GM12878 (cell line): ENCODE data around the gene SRPX2. TPM values are rescaled to one million over a fixed set of nuclear protein-coding genes. Genes with fewer than 3 reads are reported as not detected.

ENCODE experiments used
- ATAC-seq: fragments of 200-7000 bp; cut with Tn5 transposase; 3 replicates; pipeline ENCODE4 v1.9.1; 2020; ENCODE audit warnings: mild to moderate bottlenecking, moderate library complexity
- BruUV-seq: library from RNA; stranded (reverse); fragments of 400-500 nt; replicated peaks from 2 replicates; lab custom pipeline; 2021; lab: Mats Ljungman, UMichigan
- CTCF ChIA-PET: fragments of 300-600 bp; sonication (Branson Sonifier 250); formaldehyde crosslinking; extraction: SDS; loops from one replicate; lab custom pipeline; 2021; ENCODE audit warnings: inconsistent platforms; lab: Yijun Ruan, JAX
- POLR2A ChIA-PET: fragments of 350-600 bp; formaldehyde crosslinking; extraction: SDS; loops from one replicate; lab custom pipeline; 2021; ENCODE audit warnings: inconsistent platforms; lab: Charles Lee
- RAD21 ChIA-PET: fragments of 300-600 bp; sonication (Branson Sonifier 250); formaldehyde crosslinking; loops from one replicate; lab custom pipeline; 2023; ENCODE audit warnings: antibody characterized with exemption; ENCODE audit not compliant: unreplicated experiment; lab: Charles Lee
- SMC1A ChIA-PET: fragments of 300-600 bp; sonication (Branson Sonifier 250); formaldehyde crosslinking; loops from one replicate; lab custom pipeline; 2023; ENCODE audit not compliant: unreplicated experiment, uncharacterized antibody; lab: Charles Lee
- DNase-seq: peaks from one replicate; pipeline ENCODE4 v3.0.0-alpha.2; 2011; ENCODE audit warnings: low read depth, low spot score
- FAIRE-seq: peaks from 3 replicates; lab custom pipeline; 2011; peaks lifted over from hg19 to GRCh38; lab: Jason Lieb, UNC
- H2AFZ ChIP-seq: 2 replicates; pipeline ENCODE4 v1.6.0; 2011; ENCODE audit warnings: low read depth, low read length, control low read depth; ENCODE audit not compliant: control insufficient read depth
- H3K27ac ChIP-seq: 2 replicates; pipeline ENCODE4 v1.5.1; 2011; ENCODE audit warnings: control low read depth; ENCODE audit not compliant: control insufficient read depth, insufficient read depth
- H3K27me3 ChIP-seq, 2 experiments: replicated peaks in 1 of 2; 2 replicates each; pipeline versions ENCODE4 v1.6.0 to v1.6.1; 2011; ENCODE audit warnings: low read length in 1 of 2; ENCODE audit not compliant: control insufficient read depth in 2 of 2, insufficient read depth in 2 of 2
- H3K36me3 ChIP-seq, 2 experiments: 2 replicates each; pipeline ENCODE4 v1.5.1; 2011; ENCODE audit warnings: low read length in 1 of 2; ENCODE audit not compliant: control insufficient read depth in 2 of 2, insufficient read depth in 2 of 2
- H3K4me1 ChIP-seq: 2 replicates; pipeline ENCODE4 v1.6.1; 2011; ENCODE audit warnings: mild to moderate bottlenecking, low read length, moderate library complexity, mixed read lengths; ENCODE audit not compliant: control insufficient read depth, insufficient read depth
- H3K4me2 ChIP-seq: 2 replicates; pipeline ENCODE4 v1.6.0; 2011; ENCODE audit warnings: control low read depth; ENCODE audit not compliant: control insufficient read depth, insufficient read depth
- H3K4me3 ChIP-seq: fragments of 200-600 bp; sonication (generic); 2 replicates; pipeline ENCODE4 v1.5.1; 2016
- H3K79me2 ChIP-seq: 2 replicates; pipeline ENCODE4 v1.6.0; 2011; ENCODE audit warnings: low read length; ENCODE audit not compliant: control insufficient read depth, insufficient read depth
- H3K9ac ChIP-seq: 2 replicates; pipeline ENCODE4 v1.8.0; 2011; ENCODE audit warnings: low read length, control low read depth, mixed read lengths; ENCODE audit not compliant: control insufficient read depth, insufficient read depth
- H3K9me3 ChIP-seq: replicated peaks from 3 replicates; pipeline ENCODE4 v1.5.1; 2011; ENCODE audit warnings: mild to moderate bottlenecking, low read length; ENCODE audit not compliant: control insufficient read depth, insufficient read depth
- H4K20me1 ChIP-seq: 2 replicates; pipeline ENCODE4 v1.6.0; 2011; ENCODE audit not compliant: control insufficient read depth, insufficient read depth
- EP300 ChIP-seq, 2 experiments: fragments of 150-350 bp in 1 of 2; IDR thresholded peaks; 2 replicates each; pipeline ENCODE4 v1.6.1; 2011 to 2012; ENCODE audit warnings: low read depth in 2 of 2, low read length in 2 of 2, borderline replicate concordance in 1 of 2, improper control_type of control experiment in 1 of 2, inconsistent platforms in 1 of 2; ENCODE audit not compliant: control insufficient read depth in 1 of 2
- ESRRA ChIP-seq: IDR thresholded peaks from 2 replicates; pipeline ENCODE4 v1.6.1; 2012; ENCODE audit warnings: mild to moderate bottlenecking, low read length, improper control_type of control experiment
- FOXM1 ChIP-seq: IDR thresholded peaks from 2 replicates; pipeline ENCODE4 v1.6.1; 2012; ENCODE audit warnings: low read depth, mild to moderate bottlenecking, inconsistent platforms, low read length, moderate library complexity
- IKZF1 ChIP-seq: fragments of 450-650 bp; conservative IDR thresholded peaks from 2 replicates; pipeline ENCODE4 v1.6.1; 2017; ENCODE audit warnings: antibody characterized with exemption, mild to moderate bottlenecking
- IRF4 ChIP-seq: IDR thresholded peaks from 2 replicates; pipeline ENCODE4 v1.6.1; 2011; ENCODE audit warnings: low read depth, low read length
- KAT2A ChIP-seq: conservative IDR thresholded peaks from 2 replicates; pipeline ENCODE4 v1.6.1; 2011; ENCODE audit warnings: low read depth, low read length; ENCODE audit not compliant: control insufficient read depth
- MEF2B ChIP-seq: fragments of 450-650 bp; IDR thresholded peaks from 2 replicates; pipeline ENCODE4 v1.6.1; 2018; ENCODE audit warnings: mild to moderate bottlenecking, moderate library complexity; ENCODE audit not compliant: partially characterized antibody, poor library complexity, severe bottlenecking
- NFYB ChIP-seq: IDR thresholded peaks from 2 replicates; pipeline ENCODE4 v1.6.1; 2011; ENCODE audit warnings: low read depth, mild to moderate bottlenecking, low read length, improper control_type of control experiment, moderate library complexity; ENCODE audit not compliant: insufficient read depth
- POU2F2 ChIP-seq: IDR thresholded peaks from 3 replicates; pipeline ENCODE4 v1.6.1; 2011; ENCODE audit warnings: low read depth, mild to moderate bottlenecking, low read length, borderline replicate concordance
- SMAD5 ChIP-seq: IDR thresholded peaks from 2 replicates; pipeline ENCODE4 v1.6.1; 2016; ENCODE audit warnings: antibody characterized with exemption, low read depth
- SP1 ChIP-seq: IDR thresholded peaks from one replicate; pipeline ENCODE4 v1.6.1; 2011; ENCODE audit warnings: low read depth, low read length
- ZNF687 ChIP-seq: fragments of 450-650 bp; IDR thresholded peaks from 2 replicates; pipeline ENCODE4 v1.6.1; 2017; ENCODE audit warnings: mild to moderate bottlenecking, moderate library complexity
- in situ Hi-C: fragments of 300-500 bp; cut with MboI; formaldehyde crosslinking; loops from 9 replicates; pipeline ENCODE4 v1.14.3; 2018; ENCODE audit warnings: mixed read lengths
- intact Hi-C: fragments of 100-400 bp; cut with micrococcal nuclease; formaldehyde crosslinking; loops from one replicate; pipeline ENCODE4 v1.14.2; 2022; ENCODE audit not compliant: unreplicated experiment
- polyA plus RNA-seq, 11 experiments: library from polyadenylated mRNA; depleted of rRNA in 4 of 11; unstranded in 6 of 11; stranded (reverse) in 5 of 11; fragments of >200 nt; fragmentation: Nextera tagmentation in 4 of 11; fragmentation: Illumina TruSeq in 1 of 11; extraction: Ambion mirVana in 4 of 11; extraction: Trizol in 1 of 11; gene quantifications; 1 replicate in 1 of 11; 2 replicates in 10 of 11; pipeline versions ENCODE4 v1.2.1 to v1.2.3, GENCODE V29; 2011 to 2016; ENCODE audit warnings: inconsistent platforms in 2 of 11, missing spikeins in 2 of 11, low read depth in 1 of 11
- total RNA-seq, 4 experiments: library from RNA; depleted of rRNA in 3 of 4; stranded (reverse); fragments of >200 nt in 3 of 4; fragmentation: Illumina TruSeq in 1 of 4; extraction: Trizol in 1 of 4; gene quantifications; 2 replicates each; pipeline versions ENCODE4 v1.2.1 to v1.2.3, GENCODE V29; 2013 to 2021
- TF ChIP-seq, protein P1 (sequence below): fragments of 150-350 bp; IDR thresholded peaks from 2 replicates; pipeline ENCODE4 v1.6.1; 2014; ENCODE audit warnings: mild to moderate bottlenecking, low read depth, low read length
- TF ChIP-seq, protein P2 (sequence below): fragments of 150-350 bp; IDR thresholded peaks from 2 replicates; pipeline ENCODE4 v1.6.1; 2016; ENCODE audit warnings: low read depth, low read length
- TF ChIP-seq, protein P3 (sequence below): fragments of 450-650 bp; IDR thresholded peaks from 2 replicates; pipeline ENCODE4 v1.6.1; 2016; ENCODE audit warnings: mild to moderate bottlenecking

Gene SRPX2
- total and polyA plus RNA-seq, 10 of the 15 experiments (the other 5 are each of a cell fraction or from before 2014, with no cell fraction given) = not detected

- RAD21 ChIA-PET = no interaction called here
- TF ChIP-seq KAT2A = no peak
- no peak for TF ChIP-seq SMAD5
- no peak for TF ChIP-seq SP1
- TF ChIP-seq EP300 (IDR thresholded peaks at IDR 0.05; ENCODE audit: borderline replicate concordance in 1 of 2, control insufficient read depth in 1 of 2, low read depth in 2 of 2, low read length in 2 of 2) = no peak
- TF ChIP-seq, protein P1, sequence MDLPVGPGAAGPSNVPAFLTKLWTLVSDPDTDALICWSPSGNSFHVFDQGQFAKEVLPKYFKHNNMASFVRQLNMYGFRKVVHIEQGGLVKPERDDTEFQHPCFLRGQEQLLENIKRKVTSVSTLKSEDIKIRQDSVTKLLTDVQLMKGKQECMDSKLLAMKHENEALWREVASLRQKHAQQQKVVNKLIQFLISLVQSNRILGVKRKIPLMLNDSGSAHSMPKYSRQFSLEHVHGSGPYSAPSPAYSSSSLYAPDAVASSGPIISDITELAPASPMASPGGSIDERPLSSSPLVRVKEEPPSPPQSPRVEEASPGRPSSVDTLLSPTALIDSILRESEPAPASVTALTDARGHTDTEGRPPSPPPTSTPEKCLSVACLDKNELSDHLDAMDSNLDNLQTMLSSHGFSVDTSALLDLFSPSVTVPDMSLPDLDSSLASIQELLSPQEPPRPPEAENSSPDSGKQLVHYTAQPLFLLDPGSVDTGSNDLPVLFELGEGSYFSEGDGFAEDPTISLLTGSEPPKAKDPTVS = no peak
- no peak for TF ChIP-seq FOXM1
- no peak for TF ChIP-seq MEF2B
- TF ChIP-seq, protein P2, sequence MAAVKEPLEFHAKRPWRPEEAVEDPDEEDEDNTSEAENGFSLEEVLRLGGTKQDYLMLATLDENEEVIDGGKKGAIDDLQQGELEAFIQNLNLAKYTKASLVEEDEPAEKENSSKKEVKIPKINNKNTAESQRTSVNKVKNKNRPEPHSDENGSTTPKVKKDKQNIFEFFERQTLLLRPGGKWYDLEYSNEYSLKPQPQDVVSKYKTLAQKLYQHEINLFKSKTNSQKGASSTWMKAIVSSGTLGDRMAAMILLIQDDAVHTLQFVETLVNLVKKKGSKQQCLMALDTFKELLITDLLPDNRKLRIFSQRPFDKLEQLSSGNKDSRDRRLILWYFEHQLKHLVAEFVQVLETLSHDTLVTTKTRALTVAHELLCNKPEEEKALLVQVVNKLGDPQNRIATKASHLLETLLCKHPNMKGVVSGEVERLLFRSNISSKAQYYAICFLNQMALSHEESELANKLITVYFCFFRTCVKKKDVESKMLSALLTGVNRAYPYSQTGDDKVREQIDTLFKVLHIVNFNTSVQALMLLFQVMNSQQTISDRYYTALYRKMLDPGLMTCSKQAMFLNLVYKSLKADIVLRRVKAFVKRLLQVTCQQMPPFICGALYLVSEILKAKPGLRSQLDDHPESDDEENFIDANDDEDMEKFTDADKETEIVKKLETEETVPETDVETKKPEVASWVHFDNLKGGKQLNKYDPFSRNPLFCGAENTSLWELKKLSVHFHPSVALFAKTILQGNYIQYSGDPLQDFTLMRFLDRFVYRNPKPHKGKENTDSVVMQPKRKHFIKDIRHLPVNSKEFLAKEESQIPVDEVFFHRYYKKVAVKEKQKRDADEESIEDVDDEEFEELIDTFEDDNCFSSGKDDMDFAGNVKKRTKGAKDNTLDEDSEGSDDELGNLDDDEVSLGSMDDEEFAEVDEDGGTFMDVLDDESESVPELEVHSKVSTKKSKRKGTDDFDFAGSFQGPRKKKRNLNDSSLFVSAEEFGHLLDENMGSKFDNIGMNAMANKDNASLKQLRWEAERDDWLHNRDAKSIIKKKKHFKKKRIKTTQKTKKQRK = no peak
- TF ChIP-seq POU2F2 = no peak
- TF ChIP-seq, protein P3, sequence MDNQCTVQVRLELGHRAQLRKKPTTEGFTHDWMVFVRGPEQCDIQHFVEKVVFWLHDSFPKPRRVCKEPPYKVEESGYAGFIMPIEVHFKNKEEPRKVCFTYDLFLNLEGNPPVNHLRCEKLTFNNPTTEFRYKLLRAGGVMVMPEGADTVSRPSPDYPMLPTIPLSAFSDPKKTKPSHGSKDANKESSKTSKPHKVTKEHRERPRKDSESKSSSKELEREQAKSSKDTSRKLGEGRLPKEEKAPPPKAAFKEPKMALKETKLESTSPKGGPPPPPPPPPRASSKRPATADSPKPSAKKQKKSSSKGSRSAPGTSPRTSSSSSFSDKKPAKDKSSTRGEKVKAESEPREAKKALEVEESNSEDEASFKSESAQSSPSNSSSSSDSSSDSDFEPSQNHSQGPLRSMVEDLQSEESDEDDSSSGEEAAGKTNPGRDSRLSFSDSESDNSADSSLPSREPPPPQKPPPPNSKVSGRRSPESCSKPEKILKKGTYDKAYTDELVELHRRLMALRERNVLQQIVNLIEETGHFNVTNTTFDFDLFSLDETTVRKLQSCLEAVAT = no peak
- no peak for TF ChIP-seq ZNF687
- no peak for TF ChIP-seq IRF4
- TF ChIP-seq ESRRA = no peak
- no peak for TF ChIP-seq NFYB
- TF ChIP-seq IKZF1 = no peak
Measured at GRCh38 chrX:100698551-100698950, 54.6 kb downstream of the SRPX2 start.

More at GRCh38 chrX:100698551-100698950, 54.6 kb downstream of the SRPX2 start:
- H3K79me2 ChIP-seq = no peaks in the 10 kb centered on the region
- H3K27ac ChIP-seq = no peak overlapping the region
- POLR2A ChIA-PET = no interaction called here
- intact Hi-C loops = no loop called here
- H2AFZ ChIP-seq = no peak overlapping the region
- CTCF ChIA-PET = interaction anchor here (1.6 kb wide), 1 partner anchor 10 kb away, joined by 4 read pairs; no protein-coding TSS in a partner anchor
- SMC1A ChIA-PET = no interaction called here
- H3K27me3 ChIP-seq = peaks cover 0 to 1% of the 10 kb centered on the region in 2 experiments; a peak in 2 of 4 replicates
- in situ Hi-C loops = no loop called here
- no TSS peak for BruUV-seq
- no peaks in the 10 kb centered on the region for H3K9me3 ChIP-seq
- FAIRE-seq (no peak), DNase-seq (no peak), ATAC-seq (no peak)
- no peak overlapping the region for H3K4me2 ChIP-seq
- H3K36me3 ChIP-seq = no peaks in the 10 kb centered on the region
- no peak overlapping the region for H3K9ac ChIP-seq
- no peak overlapping the region for H3K4me3 ChIP-seq
- no peaks in the 10 kb centered on the region for H4K20me1 ChIP-seq
- H3K4me1 ChIP-seq = no peaks in the 10 kb centered on the region
